ENCODE results near the gene GPNMB.
"Not testable (repeated sequence)": the region's sequence is repeated elsewhere in the genome, so short reads cannot be mapped to it uniquely, and the experiment has no call there.

The GPNMB gene

GRCh38 chr7:23214423-23214822, 32.2 kb upstream of the GPNMB start:
- in situ Hi-C loops (cut with HindIII; ENCODE audit: low sequenced_read_pairs), result no loop called here

GRCh38 chr7:23214938-23215337, 31.6 kb upstream of the GPNMB start:
- no peak for DNase-seq (ENCODE audit: low read depth)
- in situ Hi-C loops (cut with HindIII; ENCODE audit: low sequenced_read_pairs), result no loop called here
- no peak for TF ChIP-seq CTCF (IDR thresholded peaks at IDR 0.05; ENCODE audit: low read depth, low read length, missing control alignments)
- H3K4me3 ChIP-seq (ENCODE audit: low read depth, low read length), result no peak overlapping the region

More at GRCh38 chr7:23214423-23214822, 32.2 kb upstream of the GPNMB start:
- H3K4me3 ChIP-seq (ENCODE audit: low read depth, low read length), result no peak overlapping the region
- DNase-seq (ENCODE audit: low read depth), result no peak
- TF ChIP-seq CTCF (IDR thresholded peaks at IDR 0.05; ENCODE audit: low read depth, low read length, missing control alignments), result no peak

GRCh38 chr7:23216021-23216420, 30.6 kb upstream of the GPNMB start:
- DNase-seq (ENCODE audit: low read depth), result no peak
- in situ Hi-C loops (cut with HindIII; ENCODE audit: low sequenced_read_pairs), result no loop called here
- TF ChIP-seq CTCF (IDR thresholded peaks at IDR 0.05; ENCODE audit: low read depth, low read length, missing control alignments), result no peak
- no peak overlapping the region for H3K4me3 ChIP-seq (ENCODE audit: low read depth, low read length)

GRCh38 chr7:23218196-23218595, 28.4 kb upstream of the GPNMB start:
- no peak overlapping the region for H3K4me3 ChIP-seq (ENCODE audit: low read depth, low read length)
- TF ChIP-seq CTCF (IDR thresholded peaks at IDR 0.05; ENCODE audit: low read depth, low read length, missing control alignments), result no peak
- in situ Hi-C loops (cut with HindIII; ENCODE audit: low sequenced_read_pairs), result no loop called here
- DNase-seq (ENCODE audit: low read depth), result no peak

- no peak for DNase-seq (ENCODE audit: low read depth)
- no peak for TF ChIP-seq CTCF (IDR thresholded peaks at IDR 0.05; ENCODE audit: low read depth, low read length, missing control alignments)
- in situ Hi-C loops (cut with HindIII; ENCODE audit: low sequenced_read_pairs), result no loop called here
- H3K4me3 ChIP-seq (ENCODE audit: low read depth, low read length), result no peak overlapping the region
Observed at GRCh38 chr7:23220690-23221305, 25.8 kb upstream of the GPNMB start.

GRCh38 chr7:23222439-23223030, 24.0 kb upstream of the GPNMB start:
- no peak for DNase-seq (ENCODE audit: low read depth)
- in situ Hi-C loops (cut with HindIII; ENCODE audit: low sequenced_read_pairs), result no loop called here
- H3K4me3 ChIP-seq (ENCODE audit: low read depth, low read length), result no peak overlapping the region
- no peak for TF ChIP-seq CTCF (IDR thresholded peaks at IDR 0.05; ENCODE audit: low read depth, low read length, missing control alignments)

- DNase-seq (ENCODE audit: low read depth); H3K4me3 ChIP-seq (ENCODE audit: low read depth, low read length); in situ Hi-C loops (cut with HindIII; ENCODE audit: low sequenced_read_pairs): not testable (repeated sequence)
Observed at GRCh38 chr7:23224364-23224763, 22.2 kb upstream of the GPNMB start.

Data from astrocyte of the cerebellum (primary cell).